SH-SY5Y (cell line): ENCODE results near the gene YIPF6.

Experiments used
- GATA2 ChIP-seq: IDR thresholded peaks from 2 replicates; pipeline ENCODE4 v1.6.1; 2011; ENCODE audit warnings: mild to moderate bottlenecking, low read depth, low read length
- GATA3 ChIP-seq: IDR thresholded peaks from 2 replicates; pipeline ENCODE4 v1.6.1; 2011; ENCODE audit warnings: low read depth, mild to moderate bottlenecking, low read length, moderate library complexity

DNA sequence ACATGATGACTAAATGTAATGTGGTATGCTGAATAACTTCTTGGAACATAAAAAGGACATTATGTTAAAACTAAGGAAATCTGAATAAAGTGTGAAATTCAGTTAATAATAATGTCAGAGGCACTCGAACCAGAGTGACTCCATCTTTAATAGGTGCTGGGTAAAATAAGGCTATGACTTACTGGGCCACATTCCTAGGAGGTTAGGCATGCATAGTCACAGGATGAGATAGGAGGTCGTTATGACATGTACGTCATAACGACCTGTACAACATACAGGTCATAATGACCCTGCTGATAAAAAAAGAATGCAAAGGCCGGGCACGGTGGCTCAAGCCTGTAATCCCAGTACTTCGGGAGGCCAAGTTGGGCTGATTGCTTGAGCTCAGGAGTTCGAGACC lies 36.7 kb upstream of the YIPF6 start:
- TF ChIP-seq GATA2 (no peak), GATA3 (no peak)
